ENCODE results near the gene ZNF462. TPM values are rescaled to one million over a fixed set of nuclear protein-coding genes. Genes with fewer than 3 reads are reported as not detected.

ZNF462 gene
- total RNA-seq, 1 experiment from 2014 or later = 10.7 TPM

GRCh38 chr9:106958955-106959657 is 96.1 kb downstream of the ZNF462 start:
- no peak for DNase-seq (ENCODE audit: extremely low read depth, low read depth)

GRCh38 chr9:106960258-106960657 is 97.3 kb downstream of the ZNF462 start:
- DNase-seq (ENCODE audit: extremely low read depth, low read depth) = no peak

- no peak for DNase-seq (ENCODE audit: extremely low read depth, low read depth)
Measured at GRCh38 chr9:106961623-106962022, 98.7 kb downstream of the ZNF462 start.

- no peak for DNase-seq (ENCODE audit: extremely low read depth, low read depth)
Measured at GRCh38 chr9:106962122-106962521, 99.2 kb downstream of the ZNF462 start.

GRCh38 chr9:106962615-106963363 is 99.8 kb downstream of the ZNF462 start:
- no peak for DNase-seq (ENCODE audit: extremely low read depth, low read depth)

- DNase-seq (ENCODE audit: extremely low read depth, low read depth) = no peak
Measured at GRCh38 chr9:106963684-106964083, 100.7 kb downstream of the ZNF462 start.

- no peak for DNase-seq (ENCODE audit: extremely low read depth, low read depth)
Measured at GRCh38 chr9:106964329-106964728, 101.4 kb downstream of the ZNF462 start.

GRCh38 chr9:106964822-106965525 is 102.0 kb downstream of the ZNF462 start:
- DNase-seq (ENCODE audit: extremely low read depth, low read depth) = no peak

- DNase-seq (ENCODE audit: extremely low read depth, low read depth) = no peak
Measured at GRCh38 chr9:106966481-106966880, 103.5 kb downstream of the ZNF462 start.

GRCh38 chr9:106969696-106970095 is 106.7 kb downstream of the ZNF462 start:
- no peak for DNase-seq (ENCODE audit: extremely low read depth, low read depth)

- no peak for DNase-seq (ENCODE audit: extremely low read depth, low read depth)
Measured at GRCh38 chr9:106970219-106970975, 107.4 kb downstream of the ZNF462 start.

- DNase-seq (ENCODE audit: extremely low read depth, low read depth) = no peak
Measured at GRCh38 chr9:106970976-106971457, 108.1 kb downstream of the ZNF462 start.

GRCh38 chr9:106972082-106972481 is 109.1 kb downstream of the ZNF462 start:
- no peak for DNase-seq (ENCODE audit: extremely low read depth, low read depth)

GRCh38 chr9:106974341-106974740 is 111.4 kb downstream of the ZNF462 start:
- no peak for DNase-seq (ENCODE audit: extremely low read depth, low read depth)

GRCh38 chr9:106976772-106977171 is 113.8 kb downstream of the ZNF462 start:
- no peak for DNase-seq (ENCODE audit: extremely low read depth, low read depth)

- no peak for DNase-seq (ENCODE audit: extremely low read depth, low read depth)
Measured at GRCh38 chr9:106980551-106981101, 117.7 kb downstream of the ZNF462 start.

GRCh38 chr9:106981396-106982287 is 118.7 kb downstream of the ZNF462 start:
- no peak for DNase-seq (ENCODE audit: extremely low read depth, low read depth)

GRCh38 chr9:106982636-106983035 is 119.7 kb downstream of the ZNF462 start:
- DNase-seq (ENCODE audit: extremely low read depth, low read depth) = no peak

GRCh38 chr9:106983346-106983745 is 120.4 kb downstream of the ZNF462 start:
- no peak for DNase-seq (ENCODE audit: extremely low read depth, low read depth)
